ENCODE measurements around the gene LGALS4. TPM values are rescaled to one million over a fixed set of nuclear protein-coding genes. Genes with fewer than 3 reads are reported as not detected.

LGALS4 gene
- total RNA-seq, 1 donor from 2014 or later, result 1.1 TPM

- no peak for TF ChIP-seq CTCF (IDR thresholded peaks at IDR 0.05; ENCODE audit: insufficient read depth, low read length, severe bottlenecking)
- Histone ChIP-seq H3K4me3 (ENCODE audit: low read depth, low read length) (peak overlapping the region; percentile 44), H3K36me3 (ENCODE audit: control insufficient read depth, insufficient read depth, low read length) (peaks cover 25% of the 10 kb centered on the region), H3K27me3 (ENCODE audit: control insufficient read depth, insufficient read depth, low read length) (no peaks in the 10 kb centered on the region)
- FAIRE-seq, result no peak
- DNase-seq (ENCODE audit: low read depth), result peak; percentile 81
Observed at GRCh38 chr19:38849147-38849859, 36.6 kb upstream of the LGALS4 start.

- peak overlapping the region; percentile 44 for H3K4me3 ChIP-seq (ENCODE audit: low read depth, low read length)
- no peak for DNase-seq (ENCODE audit: low read depth)
- H3K27me3 ChIP-seq (ENCODE audit: control insufficient read depth, insufficient read depth, low read length), result no peaks in the 10 kb centered on the region
- TF ChIP-seq CTCF (IDR thresholded peaks at IDR 0.05; ENCODE audit: insufficient read depth, low read length, severe bottlenecking), result no peak
- no peak for FAIRE-seq
- H3K36me3 ChIP-seq (ENCODE audit: control insufficient read depth, insufficient read depth, low read length), result peaks cover 33% of the 10 kb centered on the region
Observed at GRCh38 chr19:38848299-38849146, 35.8 kb upstream of the LGALS4 start.

GRCh38 chr19:38846097-38846496, 33.4 kb upstream of the LGALS4 start:
- H3K4me3 ChIP-seq (ENCODE audit: low read depth, low read length), result no peak overlapping the region
- no peak for FAIRE-seq
- peaks cover 49% of the 10 kb centered on the region for H3K36me3 ChIP-seq (ENCODE audit: control insufficient read depth, insufficient read depth, low read length)
- H3K27me3 ChIP-seq (ENCODE audit: control insufficient read depth, insufficient read depth, low read length), result no peaks in the 10 kb centered on the region
- TF ChIP-seq CTCF (IDR thresholded peaks at IDR 0.05; ENCODE audit: insufficient read depth, low read length, severe bottlenecking), result no peak
- no peak for DNase-seq (ENCODE audit: low read depth)

- H3K4me3 ChIP-seq (ENCODE audit: low read depth, low read length), result no peak overlapping the region
Observed at GRCh38 chr19:38845374-38846024, 32.8 kb upstream of the LGALS4 start.

More at GRCh38 chr19:38845374-38846024, 32.8 kb upstream of the LGALS4 start:
- Histone ChIP-seq H3K27me3 (ENCODE audit: control insufficient read depth, insufficient read depth, low read length) (no peaks in the 10 kb centered on the region), H3K36me3 (ENCODE audit: control insufficient read depth, insufficient read depth, low read length) (peaks cover 49% of the 10 kb centered on the region)
- DNase-seq (ENCODE audit: low read depth) (no peak), FAIRE-seq (no peak)
- TF ChIP-seq CTCF (IDR thresholded peaks at IDR 0.05; ENCODE audit: insufficient read depth, low read length, severe bottlenecking), result no peak
